ENCODE results near the gene PRKN. TPM values are rescaled to one million over a fixed set of nuclear protein-coding genes. Genes with fewer than 3 reads are reported as not detected.

Gene PRKN
- total RNA-seq, 1 experiment from 2014 or later = 1.2 TPM

DNA sequence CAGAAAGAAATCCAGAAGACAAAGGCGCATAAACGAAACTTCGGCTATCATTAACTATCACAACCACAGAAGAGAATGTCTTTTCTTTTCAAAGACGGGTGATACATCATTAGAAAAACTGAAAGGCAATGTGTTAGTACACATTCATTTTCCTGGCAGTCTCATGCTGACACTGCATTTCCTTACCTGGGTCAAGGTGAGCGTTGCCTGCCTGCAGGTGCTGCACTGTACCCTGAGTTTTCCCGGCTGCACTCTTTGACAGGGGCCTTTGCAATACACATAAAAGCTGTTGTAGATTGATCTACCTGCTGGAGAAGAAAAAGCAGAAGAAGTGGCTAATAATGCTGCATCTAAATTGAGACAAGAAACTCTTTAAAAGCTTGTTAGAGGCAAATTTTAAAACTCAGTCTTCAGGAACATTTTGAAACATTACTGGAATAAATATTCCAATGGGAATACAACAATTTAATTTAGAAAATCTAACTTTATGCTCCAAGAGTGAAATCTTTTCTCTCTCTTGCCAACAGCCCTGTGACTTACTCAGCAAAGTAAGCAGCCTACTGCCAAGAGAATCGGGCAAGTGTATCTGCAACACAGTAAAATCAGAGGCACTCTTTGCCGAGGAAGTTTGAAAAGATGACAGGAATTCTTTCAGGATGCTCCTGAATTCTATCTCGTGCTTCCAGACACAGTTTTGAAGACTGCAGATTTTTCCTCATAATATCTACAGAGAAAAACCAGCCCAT is 526.4 kb downstream of the PRKN start:
- TF ChIP-seq EZH2 (IDR thresholded peaks at IDR 0.05; ENCODE audit: borderline replicate concordance, low read depth, low read length, poor library complexity, severe bottlenecking) = no peak
- TF ChIP-seq, protein P1, sequence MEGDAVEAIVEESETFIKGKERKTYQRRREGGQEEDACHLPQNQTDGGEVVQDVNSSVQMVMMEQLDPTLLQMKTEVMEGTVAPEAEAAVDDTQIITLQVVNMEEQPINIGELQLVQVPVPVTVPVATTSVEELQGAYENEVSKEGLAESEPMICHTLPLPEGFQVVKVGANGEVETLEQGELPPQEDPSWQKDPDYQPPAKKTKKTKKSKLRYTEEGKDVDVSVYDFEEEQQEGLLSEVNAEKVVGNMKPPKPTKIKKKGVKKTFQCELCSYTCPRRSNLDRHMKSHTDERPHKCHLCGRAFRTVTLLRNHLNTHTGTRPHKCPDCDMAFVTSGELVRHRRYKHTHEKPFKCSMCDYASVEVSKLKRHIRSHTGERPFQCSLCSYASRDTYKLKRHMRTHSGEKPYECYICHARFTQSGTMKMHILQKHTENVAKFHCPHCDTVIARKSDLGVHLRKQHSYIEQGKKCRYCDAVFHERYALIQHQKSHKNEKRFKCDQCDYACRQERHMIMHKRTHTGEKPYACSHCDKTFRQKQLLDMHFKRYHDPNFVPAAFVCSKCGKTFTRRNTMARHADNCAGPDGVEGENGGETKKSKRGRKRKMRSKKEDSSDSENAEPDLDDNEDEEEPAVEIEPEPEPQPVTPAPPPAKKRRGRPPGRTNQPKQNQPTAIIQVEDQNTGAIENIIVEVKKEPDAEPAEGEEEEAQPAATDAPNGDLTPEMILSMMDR (conservative IDR thresholded peaks at IDR 0.05; ENCODE audit: low read depth, low read length) = no peak
- no peaks in the 10 kb centered on the region for H3K4me1 ChIP-seq (ENCODE audit: insufficient read depth, low read length, poor library complexity, severe bottlenecking)
- BruUV-seq (replicated peaks) = no TSS peak
- H3K4me3 ChIP-seq (ENCODE audit: low read depth, low read length, poor library complexity, severe bottlenecking) = no peak overlapping the region
- no peaks in the 10 kb centered on the region for H3K9me3 ChIP-seq (ENCODE audit: low read depth, low read length, poor library complexity, severe bottlenecking)
- no peak overlapping the region for H3K27ac ChIP-seq (ENCODE audit: low read depth, low read length, poor library complexity, severe bottlenecking)
- no peaks in the 10 kb centered on the region for H3K27me3 ChIP-seq (replicated peaks; ENCODE audit: insufficient read depth, low read depth, low read length, poor library complexity)
- ChIA-PET CTCF (no interaction called here), POLR2A (ENCODE audit: low non-redundant PET) (no interaction called here)
- H3K36me3 ChIP-seq (ENCODE audit: insufficient read depth, low read length, poor library complexity, severe bottlenecking) = no peaks in the 10 kb centered on the region
- intact Hi-C loops (cut with micrococcal nuclease; ENCODE audit: unreplicated experiment) = no loop called here
- DNase-seq (ENCODE audit: low spot score) = no peak

DNA sequence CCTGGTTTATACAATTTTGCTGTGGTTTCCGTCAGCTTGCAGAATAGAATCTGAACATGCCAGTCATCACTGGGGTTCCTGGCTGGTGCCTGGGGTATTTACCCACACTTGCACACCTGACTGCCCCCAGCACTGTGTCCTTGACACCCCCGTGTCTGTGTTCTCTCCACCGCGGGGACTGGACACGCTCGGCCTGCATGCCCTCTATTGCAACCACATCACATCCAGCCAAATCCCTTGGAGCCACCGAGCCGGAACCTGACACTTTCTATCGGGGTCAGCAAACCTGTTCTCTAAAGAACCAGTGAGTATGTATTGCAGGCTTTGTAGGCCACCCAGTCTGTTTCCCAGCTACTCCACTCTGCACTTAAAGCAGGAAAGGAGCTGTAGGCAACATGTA is 527.5 kb downstream of the PRKN start:
- ChIA-PET CTCF (no interaction called here), POLR2A (ENCODE audit: low non-redundant PET) (no interaction called here)
- no peaks in the 10 kb centered on the region for H3K4me1 ChIP-seq (ENCODE audit: insufficient read depth, low read length, poor library complexity, severe bottlenecking)
- H3K4me3 ChIP-seq (ENCODE audit: low read depth, low read length, poor library complexity, severe bottlenecking) = no peak overlapping the region
- no peaks in the 10 kb centered on the region for H3K36me3 ChIP-seq (ENCODE audit: insufficient read depth, low read length, poor library complexity, severe bottlenecking)
- no TSS peak for BruUV-seq (replicated peaks)
- DNase-seq (ENCODE audit: low spot score) = no peak
- intact Hi-C loops (cut with micrococcal nuclease; ENCODE audit: unreplicated experiment) = no loop called here
- H3K27ac ChIP-seq (ENCODE audit: low read depth, low read length, poor library complexity, severe bottlenecking) = no peak overlapping the region
- H3K27me3 ChIP-seq (replicated peaks; ENCODE audit: insufficient read depth, low read depth, low read length, poor library complexity) = no peaks in the 10 kb centered on the region
- H3K9me3 ChIP-seq (ENCODE audit: low read depth, low read length, poor library complexity, severe bottlenecking) = no peaks in the 10 kb centered on the region
- TF ChIP-seq, protein P1 (conservative IDR thresholded peaks at IDR 0.05; ENCODE audit: low read depth, low read length) = no peak

DNA sequence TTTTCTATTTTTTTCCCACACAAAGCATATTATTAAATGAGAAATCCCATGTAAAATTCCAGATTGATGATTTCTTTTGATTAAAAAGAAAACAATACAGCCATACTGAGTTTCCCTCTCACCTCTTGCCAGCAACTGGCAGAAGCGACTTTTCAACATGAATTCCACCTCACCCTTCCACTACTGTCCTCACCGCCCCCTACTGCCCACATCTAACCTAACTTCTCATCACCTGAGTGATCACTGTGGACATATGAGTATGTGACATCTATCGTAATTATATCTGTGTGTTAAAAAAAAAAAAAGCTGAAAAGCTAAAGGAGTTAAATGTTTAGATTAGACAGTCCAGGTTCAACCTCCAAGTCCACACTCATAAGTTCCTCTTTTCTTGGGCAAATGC is 528.6 kb downstream of the PRKN start:
- BruUV-seq (replicated peaks) = no TSS peak
- ChIA-PET POLR2A (ENCODE audit: low non-redundant PET) (no interaction called here), CTCF (no interaction called here)
- Histone ChIP-seq H3K27ac (ENCODE audit: low read depth, low read length, poor library complexity, severe bottlenecking) (no peak overlapping the region), H3K27me3 (replicated peaks; ENCODE audit: insufficient read depth, low read depth, low read length, poor library complexity) (no peaks in the 10 kb centered on the region), H3K36me3 (ENCODE audit: insufficient read depth, low read length, poor library complexity, severe bottlenecking) (no peaks in the 10 kb centered on the region), H3K9me3 (ENCODE audit: low read depth, low read length, poor library complexity, severe bottlenecking) (no peaks in the 10 kb centered on the region), H3K4me1 (ENCODE audit: insufficient read depth, low read length, poor library complexity, severe bottlenecking) (no peaks in the 10 kb centered on the region), H3K4me3 (ENCODE audit: low read depth, low read length, poor library complexity, severe bottlenecking) (no peak overlapping the region)
- DNase-seq (ENCODE audit: low spot score) = no peak
- no peak for TF ChIP-seq EZH2 (IDR thresholded peaks at IDR 0.05; ENCODE audit: borderline replicate concordance, low read depth, low read length, poor library complexity, severe bottlenecking)
- TF ChIP-seq, protein P1 (conservative IDR thresholded peaks at IDR 0.05; ENCODE audit: low read depth, low read length) = no peak
- intact Hi-C loops (cut with micrococcal nuclease; ENCODE audit: unreplicated experiment) = no loop called here

All from A673 (cell line).